Gastroesophageal sphincter (tissue), 3 donors: ENCODE data around the gene FBRSL1.

Source experiments
- EP300 ChIP-seq: sonication (generic); formaldehyde crosslinking; IDR thresholded peaks from one replicate; pipeline ENCODE4 v1.6.1; 2017; ENCODE audit warnings: antibody characterized with exemption, mild to moderate bottlenecking
- POLR2A ChIP-seq, 2 donors: fragments of 450-650 bp; IDR thresholded peaks; one replicate each; pipeline ENCODE4 v1.6.1; 2017; ENCODE audit warnings: antibody characterized with exemption in 2 of 2, mild to moderate bottlenecking in 2 of 2, moderate library complexity in 1 of 2
- POLR2AphosphoS5 ChIP-seq: sonication (generic); formaldehyde crosslinking; IDR thresholded peaks from one replicate; pipeline ENCODE4 v1.6.1; 2017; ENCODE audit warnings: antibody characterized with exemption
- TF ChIP-seq, protein P1 (sequence below), 4 experiments: fragments of 200-600 bp in 2 of 4; fragments of 450-650 bp in 2 of 4; sonication (generic) in 1 of 4; IDR thresholded peaks; one replicate each; pipeline ENCODE4 v1.5.1; 2017 to 2019; ENCODE audit warnings: antibody characterized with exemption in 4 of 4, mild to moderate bottlenecking in 2 of 4, moderate library complexity in 2 of 4

DNA sequence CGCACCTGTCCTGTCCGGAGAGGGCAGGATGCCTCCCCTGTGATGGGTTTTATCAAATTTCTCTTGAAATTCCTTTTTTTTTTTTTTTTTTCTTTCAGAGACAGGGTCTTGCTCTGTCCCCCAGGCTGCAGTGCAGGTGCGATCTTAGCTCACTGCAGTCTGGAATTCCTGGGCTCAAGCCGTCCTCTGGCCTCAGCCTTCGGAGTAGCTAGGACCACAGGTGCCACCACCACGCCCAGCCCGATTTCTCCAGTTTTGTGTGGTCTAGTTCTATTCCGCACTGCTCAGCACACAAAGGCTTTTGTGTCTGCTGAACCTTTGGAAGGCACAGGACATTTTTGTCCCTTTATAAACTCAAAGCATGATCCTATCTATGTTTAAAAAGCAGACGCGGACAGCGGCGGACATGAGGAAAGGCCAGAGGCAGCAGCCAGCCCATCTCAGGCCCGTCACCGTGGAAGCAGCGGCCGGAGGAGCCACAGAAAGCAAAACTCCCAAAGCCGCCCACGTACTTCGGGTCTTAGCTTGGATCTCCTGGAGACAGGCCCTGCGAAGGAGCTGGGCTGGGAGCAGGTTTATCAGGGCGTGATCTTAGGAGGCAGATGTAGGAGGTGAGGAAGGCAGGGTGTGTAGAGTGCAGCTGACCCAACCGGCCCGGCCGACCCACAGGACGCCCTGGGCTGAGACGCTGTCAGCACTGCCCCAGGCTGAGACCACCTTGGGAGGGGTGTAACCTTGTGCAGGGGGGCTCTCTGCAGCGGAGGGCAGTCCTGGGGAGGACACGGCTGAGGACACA is 30.9 kb upstream of the FBRSL1 start:
- TF ChIP-seq POLR2A (IDR thresholded peaks at IDR 0.05) = no peak
- no peak for TF ChIP-seq EP300
- TF ChIP-seq, protein P1, sequence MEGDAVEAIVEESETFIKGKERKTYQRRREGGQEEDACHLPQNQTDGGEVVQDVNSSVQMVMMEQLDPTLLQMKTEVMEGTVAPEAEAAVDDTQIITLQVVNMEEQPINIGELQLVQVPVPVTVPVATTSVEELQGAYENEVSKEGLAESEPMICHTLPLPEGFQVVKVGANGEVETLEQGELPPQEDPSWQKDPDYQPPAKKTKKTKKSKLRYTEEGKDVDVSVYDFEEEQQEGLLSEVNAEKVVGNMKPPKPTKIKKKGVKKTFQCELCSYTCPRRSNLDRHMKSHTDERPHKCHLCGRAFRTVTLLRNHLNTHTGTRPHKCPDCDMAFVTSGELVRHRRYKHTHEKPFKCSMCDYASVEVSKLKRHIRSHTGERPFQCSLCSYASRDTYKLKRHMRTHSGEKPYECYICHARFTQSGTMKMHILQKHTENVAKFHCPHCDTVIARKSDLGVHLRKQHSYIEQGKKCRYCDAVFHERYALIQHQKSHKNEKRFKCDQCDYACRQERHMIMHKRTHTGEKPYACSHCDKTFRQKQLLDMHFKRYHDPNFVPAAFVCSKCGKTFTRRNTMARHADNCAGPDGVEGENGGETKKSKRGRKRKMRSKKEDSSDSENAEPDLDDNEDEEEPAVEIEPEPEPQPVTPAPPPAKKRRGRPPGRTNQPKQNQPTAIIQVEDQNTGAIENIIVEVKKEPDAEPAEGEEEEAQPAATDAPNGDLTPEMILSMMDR (IDR thresholded peaks at IDR 0.05) = no peak
- no peak for TF ChIP-seq POLR2AphosphoS5
